ENCODE data around the gene BICD2.

DNA sequence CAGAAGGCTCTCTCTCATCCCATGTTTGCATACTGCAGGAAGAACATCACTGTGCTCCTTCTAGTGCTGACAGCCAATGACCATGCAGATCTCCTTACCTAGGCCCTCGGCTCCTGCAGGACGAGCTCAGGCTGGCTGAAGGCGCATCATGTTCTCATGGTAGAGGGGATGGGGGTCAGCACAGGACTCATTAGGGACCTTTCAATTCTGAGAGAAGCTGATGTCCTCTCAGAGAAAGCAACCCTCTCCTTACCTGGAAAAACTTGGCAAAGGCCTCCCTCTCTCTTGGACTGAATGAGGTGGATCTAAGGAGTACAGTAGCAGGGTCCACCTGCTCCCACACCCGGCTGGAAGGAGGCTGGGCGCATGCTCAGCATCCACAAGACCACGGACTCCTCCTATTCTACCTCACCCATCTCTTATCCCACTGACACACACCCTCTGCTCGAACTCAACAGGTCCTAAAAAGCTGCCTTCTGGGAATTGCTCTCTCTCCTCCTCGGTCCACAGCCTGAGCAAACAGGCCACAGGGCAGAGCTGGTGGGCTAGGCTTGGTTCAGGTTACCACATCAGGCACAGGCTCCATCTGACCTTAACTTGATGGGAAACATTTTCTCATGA is 97.6 kb downstream of the BICD2 start:
- TF ChIP-seq POLR2A (IDR thresholded peaks at IDR 0.05), result no peak
- TF ChIP-seq, protein P1, sequence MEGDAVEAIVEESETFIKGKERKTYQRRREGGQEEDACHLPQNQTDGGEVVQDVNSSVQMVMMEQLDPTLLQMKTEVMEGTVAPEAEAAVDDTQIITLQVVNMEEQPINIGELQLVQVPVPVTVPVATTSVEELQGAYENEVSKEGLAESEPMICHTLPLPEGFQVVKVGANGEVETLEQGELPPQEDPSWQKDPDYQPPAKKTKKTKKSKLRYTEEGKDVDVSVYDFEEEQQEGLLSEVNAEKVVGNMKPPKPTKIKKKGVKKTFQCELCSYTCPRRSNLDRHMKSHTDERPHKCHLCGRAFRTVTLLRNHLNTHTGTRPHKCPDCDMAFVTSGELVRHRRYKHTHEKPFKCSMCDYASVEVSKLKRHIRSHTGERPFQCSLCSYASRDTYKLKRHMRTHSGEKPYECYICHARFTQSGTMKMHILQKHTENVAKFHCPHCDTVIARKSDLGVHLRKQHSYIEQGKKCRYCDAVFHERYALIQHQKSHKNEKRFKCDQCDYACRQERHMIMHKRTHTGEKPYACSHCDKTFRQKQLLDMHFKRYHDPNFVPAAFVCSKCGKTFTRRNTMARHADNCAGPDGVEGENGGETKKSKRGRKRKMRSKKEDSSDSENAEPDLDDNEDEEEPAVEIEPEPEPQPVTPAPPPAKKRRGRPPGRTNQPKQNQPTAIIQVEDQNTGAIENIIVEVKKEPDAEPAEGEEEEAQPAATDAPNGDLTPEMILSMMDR (IDR thresholded peaks at IDR 0.05), result no peak
- no peak for TF ChIP-seq EP300 (IDR thresholded peaks at IDR 0.05)

Data from suprapubic skin (tissue), 3 donors.